Measurements from ENCODE around the gene THG1L.

- TF ChIP-seq, protein P1, sequence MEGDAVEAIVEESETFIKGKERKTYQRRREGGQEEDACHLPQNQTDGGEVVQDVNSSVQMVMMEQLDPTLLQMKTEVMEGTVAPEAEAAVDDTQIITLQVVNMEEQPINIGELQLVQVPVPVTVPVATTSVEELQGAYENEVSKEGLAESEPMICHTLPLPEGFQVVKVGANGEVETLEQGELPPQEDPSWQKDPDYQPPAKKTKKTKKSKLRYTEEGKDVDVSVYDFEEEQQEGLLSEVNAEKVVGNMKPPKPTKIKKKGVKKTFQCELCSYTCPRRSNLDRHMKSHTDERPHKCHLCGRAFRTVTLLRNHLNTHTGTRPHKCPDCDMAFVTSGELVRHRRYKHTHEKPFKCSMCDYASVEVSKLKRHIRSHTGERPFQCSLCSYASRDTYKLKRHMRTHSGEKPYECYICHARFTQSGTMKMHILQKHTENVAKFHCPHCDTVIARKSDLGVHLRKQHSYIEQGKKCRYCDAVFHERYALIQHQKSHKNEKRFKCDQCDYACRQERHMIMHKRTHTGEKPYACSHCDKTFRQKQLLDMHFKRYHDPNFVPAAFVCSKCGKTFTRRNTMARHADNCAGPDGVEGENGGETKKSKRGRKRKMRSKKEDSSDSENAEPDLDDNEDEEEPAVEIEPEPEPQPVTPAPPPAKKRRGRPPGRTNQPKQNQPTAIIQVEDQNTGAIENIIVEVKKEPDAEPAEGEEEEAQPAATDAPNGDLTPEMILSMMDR (IDR thresholded peaks at IDR 0.05): no peak
- no peak for TF ChIP-seq POLR2A (IDR thresholded peaks at IDR 0.05)
Measured at GRCh38 chr5:157764531-157764930, 33.3 kb downstream of the THG1L start.

Data from testis (tissue), 2 donors.